Small intestine (tissue), 7 donors: ENCODE measurements around the gene YJEFN3. TPM values are rescaled to one million over a fixed set of nuclear protein-coding genes. Genes with fewer than 3 reads are reported as not detected.

Source experiments
- DNase-seq, 2 donors: peaks; one replicate each; pipeline versions ENCODE4 v3.0.0 to v3.0.0-alpha.2; 2013
- FAIRE-seq: peaks from 2 replicates; lab custom pipeline; 2012; peaks lifted over from hg19 to GRCh38; lab: Jason Lieb, UNC
- H3K27ac ChIP-seq, 3 donors: one replicate each; pipeline ENCODE4 v1.5.1; 2013; ENCODE audit warnings: low read length in 2 of 3, mild to moderate bottlenecking in 2 of 3, control low read depth in 1 of 3, inconsistent platforms in 1 of 3, low read depth in 1 of 3, moderate library complexity in 1 of 3
- H3K27me3 ChIP-seq, 3 donors: one replicate each; pipeline ENCODE4 v1.6.1; 2013; ENCODE audit warnings: low read length in 3 of 3, inconsistent platforms in 1 of 3; ENCODE audit not compliant: control insufficient read depth in 3 of 3, insufficient read depth in 3 of 3
- H3K36me3 ChIP-seq, 3 donors: one replicate each; pipeline ENCODE4 v1.6.1; 2013; ENCODE audit warnings: low read length in 3 of 3, inconsistent platforms in 1 of 3, low read depth in 1 of 3, mild to moderate bottlenecking in 1 of 3, moderate library complexity in 1 of 3; ENCODE audit not compliant: control insufficient read depth in 3 of 3, insufficient read depth in 2 of 3
- H3K4me1 ChIP-seq, 3 donors: one replicate each; pipeline ENCODE4 v1.6.1; 2013; ENCODE audit warnings: low read length in 2 of 3, inconsistent platforms in 1 of 3, low read depth in 1 of 3, mild to moderate bottlenecking in 1 of 3, moderate library complexity in 1 of 3; ENCODE audit not compliant: control insufficient read depth in 3 of 3, insufficient read depth in 2 of 3
- H3K4me3 ChIP-seq, 3 donors: one replicate each; pipeline ENCODE4 v1.5.1; 2013; ENCODE audit warnings: low read length in 3 of 3, control low read depth in 1 of 3, inconsistent platforms in 1 of 3, low read depth in 1 of 3, mild to moderate bottlenecking in 1 of 3, moderate library complexity in 1 of 3
- H3K9me3 ChIP-seq, 2 donors: one replicate each; pipeline ENCODE4 v1.6.1; 2013; ENCODE audit warnings: low read depth in 1 of 2, low read length in 1 of 2; ENCODE audit not compliant: control insufficient read depth in 2 of 2, insufficient read depth in 1 of 2
- WGBS, 3 donors: extraction: QIAGEN DNeasy Blood & Tissue Kit; methylation state at CpG; one replicate each; pipeline ENCODE4 v1.1.7; 2013; 5-methylcytosine and 5-hydroxymethylcytosine counted together
- polyA plus RNA-seq, 4 donors: library from polyadenylated mRNA; stranded (reverse) in 3 of 4; unstranded in 1 of 4; fragments of 200-250 nt in 3 of 4; fragments of 120-200 nt in 1 of 4; gene quantifications; one replicate each; pipeline versions ENCODE4 v1.2.1 to v1.2.3, GENCODE V29; 2013
- donor health status: healthy with polysubstance abuse.
- donor health status: control.
- donor health status: control.
- donor health status: Bipolar disorder and iron deficiency.
- donor health status: healthy.

The YJEFN3 gene
- polyA plus RNA-seq, 4 donors = 6.7 to 44.1 (median 17.5) TPM

DNA sequence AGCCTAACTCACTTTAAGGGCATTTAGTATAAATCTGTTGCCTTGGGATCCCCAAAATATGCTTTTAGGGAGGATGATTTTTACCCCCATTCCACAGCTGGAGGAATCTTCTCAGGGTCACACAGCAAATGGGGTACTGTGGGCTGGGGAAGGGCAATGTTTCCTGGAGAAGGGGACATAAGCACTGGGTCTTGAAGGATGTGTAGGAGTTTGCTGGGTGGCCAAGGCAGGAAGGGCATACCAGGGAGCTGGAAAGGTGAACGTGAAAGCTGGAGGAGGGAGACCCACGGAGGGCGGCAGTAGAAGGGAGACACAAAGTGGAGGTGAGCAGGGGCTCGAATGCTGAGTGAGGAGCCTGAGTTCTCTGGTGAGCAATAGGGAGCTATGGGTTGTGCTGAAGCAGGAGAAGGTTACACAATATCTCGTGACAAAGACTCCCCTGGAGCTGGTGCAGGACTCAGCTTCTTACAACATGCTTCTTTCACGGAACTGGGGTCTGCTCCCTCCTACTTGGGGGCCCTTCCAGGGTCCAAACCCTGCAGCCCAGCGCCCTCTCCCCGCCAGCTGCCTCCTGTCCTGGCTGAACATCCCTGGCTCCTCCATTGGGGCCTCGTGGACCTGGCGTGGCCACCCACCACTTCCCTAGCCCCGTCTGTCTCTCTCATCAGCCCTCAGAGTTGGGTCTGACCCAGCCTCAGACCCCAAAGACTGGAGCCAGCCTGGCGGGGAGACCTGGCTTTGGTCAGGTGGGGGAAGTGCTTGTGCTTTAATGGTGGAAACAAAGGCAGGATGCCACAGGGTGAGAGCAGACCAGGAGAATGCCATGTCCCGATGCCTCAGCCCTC is 20.4 kb downstream of the YJEFN3 start:
- no peaks in the 10 kb centered on the region for H3K36me3 ChIP-seq

DNA sequence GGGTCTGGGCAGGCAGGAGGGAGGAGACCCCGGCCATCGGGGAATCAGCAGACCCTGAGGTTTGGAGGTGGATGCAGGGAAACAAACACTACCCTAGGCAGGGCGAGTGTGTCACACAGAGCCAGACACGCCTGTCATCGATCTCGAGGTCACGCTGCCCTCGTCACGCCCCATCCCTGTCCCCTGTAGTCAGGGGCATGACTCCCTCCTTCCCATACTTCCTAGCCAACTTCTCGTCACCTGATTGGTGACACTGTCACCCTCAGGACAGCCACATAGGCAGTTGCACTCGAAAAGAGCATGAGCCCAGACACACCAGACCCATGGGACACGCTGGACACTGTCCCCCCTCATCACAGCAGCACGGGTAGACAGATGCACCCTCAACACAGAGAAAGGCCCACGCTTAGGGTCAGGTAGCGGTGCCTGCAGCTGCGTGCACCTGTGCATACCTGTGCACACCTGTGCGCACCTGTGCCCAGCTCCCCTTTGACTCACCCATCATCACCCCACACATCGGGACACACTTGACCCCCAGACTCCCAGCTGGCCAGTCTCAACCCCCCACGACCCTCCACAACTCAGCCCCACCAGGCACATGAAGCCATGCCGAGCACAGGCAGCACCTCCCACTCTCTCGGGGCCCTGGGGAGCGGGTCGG is 21.2 kb downstream of the YJEFN3 start:
- H3K27me3 ChIP-seq = no peaks in the 10 kb centered on the region
- H3K4me3 ChIP-seq = no peak overlapping the region
- no peaks in the 10 kb centered on the region for H3K36me3 ChIP-seq
- no peak overlapping the region for H3K27ac ChIP-seq
- DNase-seq = no peak
- no peaks in the 10 kb centered on the region for H3K4me1 ChIP-seq
- FAIRE-seq = no peak
- peaks cover 0 to 5% of the 10 kb centered on the region in 2 donors for H3K9me3 ChIP-seq
- 45 to 65% (median 63%) methylated on average over 23 of the region's 23 CpGs for WGBS, 3 donors

More for the DNA sequence above, 20.4 kb downstream of the YJEFN3 start:
- WGBS, 3 donors = 57 to 58% (median 57%) methylated on average over 13 of the region's 13 CpGs
- no peak for DNase-seq
- Histone ChIP-seq H3K27me3 (no peaks in the 10 kb centered on the region), H3K27ac (no peak overlapping the region), H3K4me3 (no peak overlapping the region), H3K4me1 (no peaks in the 10 kb centered on the region), H3K9me3 (peaks cover 0 to 5% of the 10 kb centered on the region in 2 donors)
- FAIRE-seq = no peak

DNA sequence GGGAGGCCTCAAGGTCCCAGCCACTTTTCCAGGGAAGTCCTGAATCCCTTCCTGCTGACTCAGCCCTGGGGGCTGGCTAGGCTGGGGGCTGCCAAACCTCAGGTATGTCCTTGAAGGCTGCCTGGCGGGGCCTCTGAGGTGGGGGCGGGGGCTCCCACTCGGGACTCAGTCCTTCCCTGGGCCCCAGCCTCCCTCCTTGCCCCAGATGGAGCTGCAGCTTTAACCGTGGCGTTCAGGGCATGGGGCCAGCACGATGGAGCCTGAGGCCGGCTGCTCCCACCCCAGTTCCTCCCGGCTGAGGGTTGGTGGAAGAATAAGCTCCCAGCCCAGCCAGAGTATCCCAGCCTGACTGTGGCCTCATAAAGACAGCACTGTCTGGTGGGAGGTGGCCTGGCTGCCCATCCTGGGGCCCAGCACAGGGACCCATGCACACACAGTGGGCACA is 21.8 kb downstream of the YJEFN3 start:
- WGBS, 3 donors = 54 to 73% (median 55%) methylated on average over 8 of the region's 8 CpGs
- DNase-seq (no peak), FAIRE-seq (no peak)
- H3K27me3 ChIP-seq = no peaks in the 10 kb centered on the region
- no peak overlapping the region for H3K27ac ChIP-seq
- H3K36me3 ChIP-seq = no peaks in the 10 kb centered on the region
- no peak overlapping the region for H3K4me3 ChIP-seq
- no peaks in the 10 kb centered on the region for H3K4me1 ChIP-seq
- H3K9me3 ChIP-seq = peaks cover 0 to 5% of the 10 kb centered on the region in 2 donors

DNA sequence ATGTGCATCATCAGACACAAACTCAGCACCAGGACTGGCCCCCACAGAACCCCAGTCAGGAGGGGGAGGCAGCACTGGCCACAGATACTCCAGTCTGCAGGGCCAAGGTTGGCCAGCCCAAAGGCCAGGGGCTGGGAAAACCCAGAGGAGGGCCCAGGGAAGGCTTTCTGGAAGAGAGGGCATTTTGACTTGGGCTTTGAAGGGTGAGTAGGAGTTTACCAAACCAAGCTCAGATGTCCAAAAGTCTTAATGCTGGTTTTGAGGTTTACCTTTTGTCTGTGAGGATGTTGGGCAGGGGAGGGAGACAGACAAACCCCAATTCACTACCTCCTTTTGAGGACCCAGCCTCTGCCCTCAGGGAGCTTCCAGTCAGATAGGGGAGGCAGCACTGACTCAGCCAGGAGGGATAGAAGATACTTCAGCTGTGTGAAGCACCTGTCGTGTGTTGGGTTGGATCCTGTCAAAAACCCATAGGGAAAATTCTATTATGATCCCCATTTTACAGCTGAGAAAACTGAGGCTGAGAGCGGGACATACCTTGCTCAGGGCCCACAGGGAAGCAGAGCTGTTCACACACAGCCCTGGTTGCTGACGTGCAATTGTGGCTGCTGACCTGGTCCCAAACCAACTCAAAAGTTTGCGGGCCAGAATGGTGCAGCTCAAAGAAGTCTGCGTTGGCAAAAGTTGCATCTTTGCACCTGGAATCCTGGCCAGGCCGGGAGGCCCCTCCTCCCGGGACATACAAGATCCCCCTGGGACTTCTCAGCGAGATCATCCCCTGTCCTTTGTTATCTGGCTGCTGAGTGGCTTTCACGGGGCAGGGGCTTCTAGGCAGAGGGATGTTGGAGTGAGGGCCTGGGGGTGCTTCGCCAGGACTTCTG is 22.5 kb downstream of the YJEFN3 start:
- Histone ChIP-seq H3K36me3 (no peaks in the 10 kb centered on the region), H3K27ac (no peak overlapping the region), H3K4me3 (no peak overlapping the region), H3K27me3 (no peaks in the 10 kb centered on the region), H3K4me1 (no peaks in the 10 kb centered on the region), H3K9me3 (peaks cover 0 to 5% of the 10 kb centered on the region in 2 donors)
- 81 to 84% (median 81%) methylated on average over 10 of the region's 10 CpGs for WGBS, 3 donors
- DNase-seq (no peak), FAIRE-seq (no peak)

DNA sequence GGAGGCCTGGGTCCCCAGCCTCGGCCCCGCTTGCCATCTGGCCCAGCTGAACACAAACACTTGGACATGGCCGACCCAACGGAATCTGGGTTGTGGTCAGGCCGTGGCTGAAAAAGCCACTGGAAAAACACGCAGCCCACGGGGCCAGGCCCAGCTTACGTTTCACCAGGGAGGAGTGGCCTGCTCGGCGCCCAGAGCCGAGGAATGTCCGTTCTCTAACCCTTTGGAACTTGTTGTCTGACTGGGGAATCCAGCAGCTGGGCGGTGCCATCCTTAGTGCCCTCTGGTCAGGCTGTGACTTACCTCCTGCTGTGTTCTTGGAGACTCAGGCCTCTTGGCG is 23.1 kb downstream of the YJEFN3 start:
- no peak overlapping the region for H3K27ac ChIP-seq
- no peaks in the 10 kb centered on the region for H3K27me3 ChIP-seq
- DNase-seq (no peak), FAIRE-seq (no peak)
- WGBS, 3 donors = 70 to 78% (median 75%) methylated on average over 14 of the region's 14 CpGs
- H3K4me3 ChIP-seq = no peak overlapping the region
- H3K36me3 ChIP-seq = no peaks in the 10 kb centered on the region
- H3K4me1 ChIP-seq = no peaks in the 10 kb centered on the region
- H3K9me3 ChIP-seq = peaks cover 0 to 5% of the 10 kb centered on the region in 2 donors

DNA sequence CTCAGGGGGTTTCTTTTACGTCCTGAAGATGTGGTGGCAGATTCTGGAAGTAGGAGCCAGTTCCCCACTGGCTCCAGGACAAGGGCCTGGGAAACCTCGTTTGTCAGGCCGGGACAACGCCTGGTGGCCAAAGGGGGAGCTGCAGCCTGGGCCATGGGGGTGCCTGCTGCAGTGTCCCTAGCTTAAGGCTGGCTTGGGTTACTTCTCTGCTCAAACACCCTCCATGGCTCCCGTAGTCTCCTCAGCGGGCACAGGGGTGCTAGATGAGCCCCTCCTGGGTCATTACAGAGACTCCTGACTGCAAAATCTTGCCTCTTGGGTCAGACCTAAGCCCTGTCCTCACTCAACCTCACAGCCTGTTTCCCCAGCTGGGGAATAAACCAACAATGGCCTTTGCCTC is 24.1 kb downstream of the YJEFN3 start:
- Histone ChIP-seq H3K27ac (no peak overlapping the region), H3K36me3 (no peaks in the 10 kb centered on the region), H3K4me1 (no peaks in the 10 kb centered on the region), H3K4me3 (no peak overlapping the region), H3K9me3 (peaks cover 0 to 5% of the 10 kb centered on the region in 2 donors), H3K27me3 (no peaks in the 10 kb centered on the region)
- FAIRE-seq (no peak), DNase-seq (peak; percentile 35 to 41)
- 45 to 48% (median 47%) methylated on average over 6 of the region's 6 CpGs for WGBS, 3 donors

DNA sequence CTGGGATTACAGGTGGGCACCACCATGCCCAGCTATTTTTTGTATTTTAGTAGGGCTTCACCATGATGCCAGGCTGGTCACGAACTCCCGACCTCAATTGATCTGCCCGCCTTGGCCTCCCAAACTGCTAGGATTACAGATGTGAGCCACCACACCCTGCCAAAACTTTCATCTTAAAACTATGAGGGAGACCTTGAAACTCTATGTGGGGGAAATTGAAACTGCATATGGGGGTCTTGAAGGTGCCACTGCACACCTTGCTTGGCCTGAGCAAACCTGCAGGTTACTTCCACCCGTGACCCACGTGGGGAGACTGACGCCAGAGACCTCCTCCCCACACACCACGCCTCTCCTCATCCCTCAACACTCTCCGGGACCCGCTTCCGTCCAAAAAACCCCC is 25.0 kb downstream of the YJEFN3 start:
- DNase-seq = no peak
- Histone ChIP-seq H3K9me3 (peaks cover 0 to 5% of the 10 kb centered on the region in 2 donors), H3K4me1 (no peaks in the 10 kb centered on the region), H3K36me3 (no peaks in the 10 kb centered on the region), H3K27ac (no peak overlapping the region), H3K27me3 (no peaks in the 10 kb centered on the region), H3K4me3 (no peak overlapping the region)
- FAIRE-seq = no peak
- WGBS, 3 donors = 84 to 90% (median 89%) methylated on average over 10 of the region's 10 CpGs
